IMR-90 (cell line): Measurements from ENCODE around the gene PDXDC1. TPM values are rescaled to one million over a fixed set of nuclear protein-coding genes. Genes with fewer than 3 reads are reported as not detected.

Experiments
- ATAC-seq: fragments of 200-7000 bp; cut with Tn5 transposase; 2 replicates; pipeline ENCODE4 v1.9.1; 2020; ENCODE audit warnings: low read depth, mild to moderate bottlenecking, moderate library complexity
- BruUV-seq: library from RNA; stranded (reverse); fragments of 400-500 nt; replicated peaks from 2 replicates; lab custom pipeline; 2021; lab: Mats Ljungman, UMichigan
- CTCF ChIA-PET: fragments of 300-600 bp; formaldehyde crosslinking; extraction: SDS; loops from one replicate; lab custom pipeline; 2021; ENCODE audit warnings: antibody characterized with exemption; lab: Yijun Ruan, JAX
- POLR2A ChIA-PET: fragments of 300-600 bp; sonication (Branson Sonifier 250); formaldehyde crosslinking; loops from one replicate; lab custom pipeline; 2022; ENCODE audit warnings: antibody characterized with exemption; ENCODE audit not compliant: unreplicated experiment; lab: Charles Lee
- DNase-seq: peaks from one replicate; pipeline ENCODE4 v3.0.0; 2013
- H2AFZ ChIP-seq: replicated peaks from 2 replicates; pipeline ENCODE3; 2013; ENCODE audit warnings: low read length, mild to moderate bottlenecking; ENCODE audit not compliant: poor library complexity
- H2AK5ac ChIP-seq: 2 replicates; pipeline ENCODE4 v1.6.1; 2013; ENCODE audit warnings: low read depth, low read length, inconsistent platforms
- H2AK9ac ChIP-seq: replicated peaks from 2 replicates; pipeline ENCODE3; 2013; ENCODE audit warnings: mild to moderate bottlenecking, low read depth, low read length, moderate library complexity; ENCODE audit not compliant: poor library complexity
- H2BK120ac ChIP-seq: 2 replicates; pipeline ENCODE4 v1.6.1; 2013; ENCODE audit warnings: low read depth, low read length, inconsistent platforms
- H2BK15ac ChIP-seq: 3 replicates; pipeline ENCODE4 v1.6.1; 2013; ENCODE audit warnings: low read depth, low read length, inconsistent platforms
- H2BK20ac ChIP-seq: 2 replicates; pipeline ENCODE4 v1.6.1; 2013; ENCODE audit warnings: low read depth, mild to moderate bottlenecking, inconsistent platforms, low read length, moderate library complexity
- H2BK5ac ChIP-seq: 2 replicates; pipeline ENCODE4 v1.6.1; 2013; ENCODE audit warnings: mild to moderate bottlenecking, low read depth, low read length, inconsistent platforms; ENCODE audit not compliant: poor library complexity, severe bottlenecking
- H3K14ac ChIP-seq: replicated peaks from 2 replicates; pipeline ENCODE4 v1.6.1; 2013; ENCODE audit warnings: low read depth, low read length, inconsistent platforms
- H3K18ac ChIP-seq: 2 replicates; pipeline ENCODE4 v1.6.1; 2013; ENCODE audit warnings: low read depth, low read length, control low read depth
- H3K23ac ChIP-seq: 2 replicates; pipeline ENCODE4 v1.6.1; 2013; ENCODE audit warnings: low read depth, low read length, inconsistent platforms
- H3K27ac ChIP-seq: 2 replicates; pipeline ENCODE4 v1.5.1; 2013; ENCODE audit warnings: mild to moderate bottlenecking, control low read depth, low read length; ENCODE audit not compliant: insufficient read depth
- H3K27me3 ChIP-seq: 2 replicates; pipeline ENCODE4 v1.6.1; 2013; ENCODE audit warnings: low read length; ENCODE audit not compliant: control insufficient read depth, insufficient read depth
- H3K36me3 ChIP-seq: 2 replicates; pipeline ENCODE4 v1.6.1; 2013; ENCODE audit warnings: low read length, mixed read lengths; ENCODE audit not compliant: control insufficient read depth, insufficient read depth
- H3K4ac ChIP-seq: 2 replicates; pipeline ENCODE4 v1.6.1; 2013; ENCODE audit warnings: low read depth, low read length, inconsistent platforms
- H3K4me1 ChIP-seq: 2 replicates; pipeline ENCODE4 v1.6.1; 2013; ENCODE audit warnings: low read length, mixed read lengths; ENCODE audit not compliant: control insufficient read depth, insufficient read depth
- H3K4me2 ChIP-seq: 2 replicates; pipeline ENCODE4 v1.6.1; 2013; ENCODE audit warnings: low read depth, mild to moderate bottlenecking, control low read depth, low read length, moderate library complexity
- H3K4me3 ChIP-seq: 2 replicates; pipeline ENCODE4 v1.5.1; 2013; ENCODE audit warnings: low read depth, mild to moderate bottlenecking, control low read depth, low read length, moderate library complexity; ENCODE audit not compliant: insufficient read depth
- H3K56ac ChIP-seq: 2 replicates; pipeline ENCODE4 v1.6.1; 2013; ENCODE audit warnings: low read length, inconsistent platforms; ENCODE audit not compliant: insufficient read depth; ENCODE audit errors: extremely low read depth
- H3K79me1 ChIP-seq, 2 experiments: 2 replicates each; pipeline ENCODE4 v1.6.1; 2013; ENCODE audit warnings: low read length in 2 of 2, inconsistent platforms in 1 of 2, low read depth in 1 of 2
- H3K9ac ChIP-seq: 2 replicates; pipeline ENCODE4 v1.6.1; 2013; ENCODE audit warnings: low read depth, low read length, control low read depth
- H3K9me1 ChIP-seq: 2 replicates; pipeline ENCODE4 v1.6.1; 2013; ENCODE audit warnings: low read length, inconsistent platforms; ENCODE audit not compliant: insufficient read depth
- H3K9me3 ChIP-seq: 2 replicates; pipeline ENCODE4 v1.6.1; 2013; ENCODE audit warnings: low read length; ENCODE audit not compliant: control insufficient read depth, insufficient read depth
- H4K20me1 ChIP-seq: 2 replicates; pipeline ENCODE4 v1.6.1; 2013; ENCODE audit warnings: low read length, inconsistent platforms; ENCODE audit not compliant: insufficient read depth
- H4K5ac ChIP-seq: 2 replicates; pipeline ENCODE4 v1.6.1; 2013; ENCODE audit warnings: mild to moderate bottlenecking, low read depth, low read length, control low read depth
- H4K8ac ChIP-seq, 2 experiments: 2 replicates each; pipeline ENCODE4 v1.6.1; 2013; ENCODE audit warnings: low read depth in 2 of 2, low read length in 2 of 2, control low read depth in 1 of 2, inconsistent platforms in 1 of 2
- H4K91ac ChIP-seq: 2 replicates; pipeline ENCODE4 v1.6.1; 2013; ENCODE audit warnings: low read depth, low read length, inconsistent platforms; ENCODE audit not compliant: insufficient read depth
- CHD1 ChIP-seq: IDR thresholded peaks from 2 replicates; pipeline ENCODE4 v1.6.1; 2012; ENCODE audit warnings: low read depth, low read length, improper control_type of control experiment
- CTCF ChIP-seq: conservative IDR thresholded peaks from 2 replicates; pipeline ENCODE4 v1.5.1; 2012; ENCODE audit warnings: mild to moderate bottlenecking, low read depth, low read length, improper control_type of control experiment
- FOS ChIP-seq: fragments of 150-350 bp; IDR thresholded peaks from 2 replicates; pipeline ENCODE4 v1.6.1; 2016; ENCODE audit warnings: low read depth, low read length
- NFE2L2 ChIP-seq: fragments of 150-350 bp; IDR thresholded peaks from 2 replicates; pipeline ENCODE4 v1.6.1; 2016; ENCODE audit warnings: low read depth, mild to moderate bottlenecking, low read length
- POLR2A ChIP-seq: IDR thresholded peaks from 2 replicates; pipeline ENCODE4 v1.6.1; 2012; ENCODE audit warnings: mild to moderate bottlenecking, low read depth, low read length
- RAD21 ChIP-seq: IDR thresholded peaks from 2 replicates; pipeline ENCODE4 v1.6.1; 2012; ENCODE audit warnings: low read length, improper control_type of control experiment
- RCOR1 ChIP-seq: IDR thresholded peaks from 2 replicates; pipeline ENCODE4 v1.6.1; 2012; ENCODE audit warnings: mild to moderate bottlenecking, low read length, improper control_type of control experiment; ENCODE audit not compliant: insufficient replicate concordance
- SMC3 ChIP-seq: fragments of 150-350 bp; IDR thresholded peaks from 2 replicates; pipeline ENCODE4 v1.6.1; 2016; ENCODE audit warnings: low read depth, mild to moderate bottlenecking, antibody characterized with exemption, low read length, moderate library complexity
- USF2 ChIP-seq: fragments of 150-350 bp; IDR thresholded peaks from 2 replicates; pipeline ENCODE4 v1.6.1; 2017; ENCODE audit warnings: mild to moderate bottlenecking, antibody characterized with exemption, low read length, low read depth
- WGBS, 2 experiments: methylation state at CpG; one replicate each; pipeline versions ENCODE4 v1.1.5 to v1.1.7; 2013; ENCODE audit warnings: missing lambda C conversion rate in 2 of 2; ENCODE audit not compliant: insufficient read length in 1 of 2; ENCODE audit errors: extremely low coverage in 2 of 2; 5-methylcytosine and 5-hydroxymethylcytosine counted together
- dilution Hi-C: fragments of 300-500 bp; cut with HindIII; formaldehyde crosslinking; loops from one replicate; pipeline ENCODE4 v1.14.3; 2018; ENCODE audit warnings: low sequenced_read_pairs; ENCODE audit not compliant: unreplicated experiment
- in situ Hi-C: fragments of 300-500 bp; cut with MboI; formaldehyde crosslinking; loops from 3 replicates; pipeline ENCODE4 v1.14.3; 2019; ENCODE audit warnings: low sequenced_read_pairs, inconsistent platforms, mixed read lengths
- intact Hi-C: fragments of 100-400 bp; cut with micrococcal nuclease; formaldehyde crosslinking; loops from 2 replicates; pipeline ENCODE4 v1.10.0; 2022
- polyA plus RNA-seq, 3 experiments: library from polyadenylated mRNA; depleted of rRNA; stranded (reverse); fragments of >200 nt; gene quantifications; 2 replicates each; pipeline ENCODE4 v1.2.3, GENCODE V29; 2012; ENCODE audit warnings: low replicate concordance in 1 of 3
- total RNA-seq: library from RNA; depleted of rRNA; stranded (reverse); fragments of >200 nt; gene quantifications from 2 replicates; pipeline ENCODE4 v1.2.3, GENCODE V29; 2012
- TF ChIP-seq, protein P1 (sequence below): fragments of 150-350 bp; IDR thresholded peaks from 2 replicates; pipeline ENCODE4 v1.6.1; 2016; ENCODE audit warnings: low read depth, mild to moderate bottlenecking, low read length, moderate library complexity, borderline replicate concordance

Gene PDXDC1
- total and polyA plus RNA-seq, 2 of the 4 experiments (the other 2 are of a cell fraction), result 68.7 to 117 TPM

DNA sequence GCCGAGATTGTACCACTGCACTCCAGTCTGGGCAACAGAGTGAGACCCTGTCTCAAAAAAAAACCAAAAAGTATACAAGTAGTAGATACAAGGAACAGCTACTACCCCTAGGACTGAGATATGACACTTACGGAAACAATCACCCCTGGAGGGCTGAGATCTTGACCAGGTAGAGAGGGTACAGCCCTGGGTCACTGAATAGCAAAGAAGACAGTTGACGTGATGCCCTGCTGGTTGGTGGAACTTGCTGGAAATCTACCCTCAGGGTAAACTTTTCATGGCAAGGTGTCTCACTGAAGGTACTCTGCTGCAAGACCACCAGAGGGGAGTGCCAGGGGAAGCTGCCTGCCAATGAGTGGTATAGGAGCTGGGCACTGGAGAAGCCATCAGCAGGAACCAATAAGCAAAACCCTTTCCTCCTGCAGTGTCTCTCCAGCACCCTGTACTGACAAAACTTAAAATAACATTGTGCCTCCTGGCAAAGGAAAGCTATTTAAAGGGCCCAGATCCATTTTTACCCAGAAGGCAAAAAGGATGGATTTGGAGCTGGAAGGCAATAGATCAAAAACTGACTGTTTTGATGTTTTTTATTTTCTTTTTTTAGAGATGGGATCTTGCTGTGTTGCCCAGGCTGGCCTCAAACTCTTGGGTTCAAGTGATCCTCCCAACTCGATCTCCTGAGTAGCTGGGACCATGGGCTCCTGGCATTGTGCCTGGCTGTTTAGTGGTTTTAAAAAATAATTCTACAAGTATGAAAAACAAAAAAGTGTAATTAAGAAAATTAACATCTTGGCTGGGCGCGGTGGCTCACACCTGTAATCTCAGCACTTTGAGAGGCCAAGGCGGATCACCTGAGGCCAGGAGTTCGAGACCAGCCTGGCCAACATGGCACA is 11.3 kb upstream of the PDXDC1 start:
- H3K14ac ChIP-seq, result no peak overlapping the region
- ATAC-seq, result no peak
- dilution Hi-C loops, result no loop called here

More for the DNA sequence above, 11.3 kb upstream of the PDXDC1 start:
- no peaks in the 10 kb centered on the region for H3K36me3 ChIP-seq
- 89% methylated on average over 1 of the region's 8 CpGs; no CpG with 5 or more reads in 1 of the 2 experiments for WGBS, 2 experiments
- no peak overlapping the region for H3K27ac ChIP-seq
- ChIA-PET POLR2A (no interaction called here), CTCF (interaction anchor here (0.6 to 0.8 kb wide), 2 partner anchors 9 to 94 kb away, joined by 4 to 5 read pairs; no protein-coding TSS in a partner anchor)
- H3K27me3 ChIP-seq, result peaks cover 16% of the 10 kb centered on the region
- H4K91ac ChIP-seq, result no peak overlapping the region
- no peak overlapping the region for H2BK120ac ChIP-seq
- in situ Hi-C loops (loop anchor here (25.0 kb wide), 1 partner anchor 326 kb away; the partner anchor contains the start of genes BFAR and PARN), intact Hi-C loops (no loop called here)
- no peaks in the 10 kb centered on the region for H3K79me1 ChIP-seq
- H2BK20ac ChIP-seq, result no peak overlapping the region
- no peak overlapping the region for H3K4ac ChIP-seq
- H4K8ac ChIP-seq, result no peak overlapping the region
- no peak overlapping the region for H2AK9ac ChIP-seq
- no peaks in the 10 kb centered on the region for H3K9me1 ChIP-seq
- BruUV-seq, result no TSS peak
- no peaks in the 10 kb centered on the region for H3K4me1 ChIP-seq
- H3K4me3 ChIP-seq, result no peak overlapping the region
- DNase-seq, result no peak
- no peak overlapping the region for H2AK5ac ChIP-seq
- H3K4me2 ChIP-seq, result no peak overlapping the region
- H3K56ac ChIP-seq, result no peak overlapping the region
- TF ChIP-seq FOS (no peak), SMC3 (no peak), NFE2L2 (no peak), POLR2A (no peak), RCOR1 (no peak), CHD1 (no peak), USF2 (no peak), CTCF (no peak), RAD21 (no peak)
- TF ChIP-seq, protein P1, sequence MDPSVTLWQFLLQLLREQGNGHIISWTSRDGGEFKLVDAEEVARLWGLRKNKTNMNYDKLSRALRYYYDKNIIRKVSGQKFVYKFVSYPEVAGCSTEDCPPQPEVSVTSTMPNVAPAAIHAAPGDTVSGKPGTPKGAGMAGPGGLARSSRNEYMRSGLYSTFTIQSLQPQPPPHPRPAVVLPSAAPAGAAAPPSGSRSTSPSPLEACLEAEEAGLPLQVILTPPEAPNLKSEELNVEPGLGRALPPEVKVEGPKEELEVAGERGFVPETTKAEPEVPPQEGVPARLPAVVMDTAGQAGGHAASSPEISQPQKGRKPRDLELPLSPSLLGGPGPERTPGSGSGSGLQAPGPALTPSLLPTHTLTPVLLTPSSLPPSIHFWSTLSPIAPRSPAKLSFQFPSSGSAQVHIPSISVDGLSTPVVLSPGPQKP, result no peak
- peaks cover 7% of the 10 kb centered on the region for H3K9me3 ChIP-seq
- no peak overlapping the region for H3K23ac ChIP-seq
- H4K5ac ChIP-seq, result no peak overlapping the region
- H2AFZ ChIP-seq, result no peak overlapping the region
- H3K18ac ChIP-seq, result no peak overlapping the region
- H3K9ac ChIP-seq, result no peak overlapping the region
- H4K20me1 ChIP-seq, result no peaks in the 10 kb centered on the region
- H2BK15ac ChIP-seq, result no peak overlapping the region
- no peak overlapping the region for H2BK5ac ChIP-seq
